ENCODE results near the gene GANAB.
"Not testable (repeated sequence)": the region's sequence is repeated elsewhere in the genome, so short reads cannot be mapped to it uniquely, and the experiment has no call there.

GANAB gene

GRCh38 chr11:62621027-62621566 is 25.3 kb downstream of the GANAB start:
- DNase-seq, result no peak

GRCh38 chr11:62616957-62617356 is 29.5 kb downstream of the GANAB start:
- not testable (repeated sequence) for DNase-seq

DNA sequence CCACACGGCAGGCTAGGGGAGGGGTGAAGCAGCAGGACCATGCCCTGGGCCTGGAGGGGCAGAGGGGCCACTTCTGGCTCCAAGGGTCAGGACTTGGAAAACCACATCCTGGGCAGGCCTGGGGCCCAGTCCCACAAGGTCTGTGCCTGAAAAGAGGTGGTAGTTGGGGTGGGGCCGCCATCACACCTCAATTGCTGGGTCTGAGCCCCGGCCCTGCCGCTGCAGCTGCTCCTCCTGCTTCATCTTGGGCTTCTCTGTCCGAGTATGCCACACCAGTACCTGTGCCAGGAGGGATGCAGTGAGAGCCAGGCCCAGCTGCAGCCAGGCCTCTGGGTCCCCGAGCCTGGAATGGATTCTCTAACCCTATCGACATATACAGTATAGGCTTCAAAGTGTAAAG is 30.9 kb downstream of the GANAB start:
- no peak for DNase-seq

DNA sequence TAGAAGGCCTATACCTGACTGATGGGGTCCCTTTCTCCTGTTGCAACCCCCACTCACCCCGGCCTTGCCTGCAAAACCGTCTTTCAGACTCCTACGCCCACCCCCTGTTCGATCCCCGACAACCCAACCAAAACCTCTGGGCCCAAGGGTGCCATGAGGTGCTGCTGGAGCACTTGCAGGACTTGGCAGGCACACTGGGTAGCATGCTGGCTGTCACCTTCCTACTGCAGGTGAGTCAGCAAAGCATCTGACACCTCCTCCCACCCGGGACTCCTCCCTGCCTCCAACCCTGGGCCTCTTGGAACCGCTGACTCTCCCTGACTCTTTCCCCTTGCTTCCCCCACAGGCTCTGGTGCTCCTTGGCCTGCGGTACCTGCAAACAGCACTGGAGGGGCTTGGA is 32.1 kb downstream of the GANAB start:
- peak; percentile 65 for DNase-seq

GRCh38 chr11:62613291-62613778 is 33.1 kb downstream of the GANAB start:
- no peak for DNase-seq

- peak; percentile 89 for DNase-seq
These were observed 33.8 kb downstream of the GANAB start, which contains the start of the genes EML3 and ROM1 for GRCh38 chr11:62612366-62613290. Gene EML3, minus strand, starts transcription at chr11:62612775. Its CDS starts 318 bp downstream, at chr11:62612457. Gene ROM1, plus strand, starts transcription at chr11:62613257. Its CDS starts 25 bp downstream, at chr11:62613282.

GRCh38 chr11:62611705-62612365 is 34.6 kb downstream of the GANAB start:
- peak; percentile 64 for DNase-seq

GRCh38 chr11:62610814-62611704 is 35.4 kb downstream of the GANAB start:
- DNase-seq, result no peak

GRCh38 chr11:62610403-62610802 is 36.0 kb downstream of the GANAB start:
- no peak for DNase-seq

- DNase-seq, result no peak
These were observed 37.6 kb downstream of the GANAB start for GRCh38 chr11:62608776-62609175.

DNA sequence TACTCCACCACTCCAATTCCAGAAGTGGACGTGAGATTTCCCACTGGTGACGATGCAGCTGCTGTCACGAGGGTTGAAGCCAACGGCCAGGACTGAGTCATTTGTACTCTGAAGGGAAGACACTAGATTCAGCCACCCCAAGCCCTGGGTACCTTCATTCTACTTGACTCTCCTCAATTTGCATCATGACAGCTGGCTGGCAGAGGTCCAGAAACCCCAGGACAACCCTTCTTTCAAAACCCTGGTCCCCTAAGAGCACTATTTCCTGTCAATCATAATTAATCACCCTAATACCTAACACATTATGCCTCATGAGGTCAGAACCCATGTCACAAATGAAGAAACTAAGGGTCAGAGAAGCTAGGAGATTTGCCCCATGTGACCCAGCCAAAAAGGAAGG is 38.7 kb downstream of the GANAB start:
- no peak for DNase-seq

- DNase-seq, result no peak
These were observed 40.5 kb downstream of the GANAB start for GRCh38 chr11:62605902-62606301.

DNA sequence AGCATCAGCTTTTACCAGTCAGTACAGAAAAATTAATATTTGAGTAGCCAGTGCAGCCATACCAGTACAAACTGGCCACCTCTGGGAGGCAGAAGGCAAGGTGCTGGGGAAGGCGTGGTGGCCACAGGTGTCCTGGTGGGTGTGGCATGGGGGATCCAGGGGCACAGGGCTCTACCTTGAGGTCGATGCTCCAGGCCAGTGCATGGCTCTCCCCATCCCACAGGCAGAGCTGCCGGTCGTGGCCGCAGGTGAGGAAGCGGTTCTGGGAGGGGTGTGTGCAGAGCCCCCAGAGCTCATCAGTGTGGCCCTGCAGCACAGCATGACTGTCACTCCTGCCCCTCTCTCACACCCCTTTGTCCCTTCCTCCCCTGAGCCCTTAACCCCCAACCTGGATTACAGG is 40.9 kb downstream of the GANAB start:
- no peak for DNase-seq

DNA sequence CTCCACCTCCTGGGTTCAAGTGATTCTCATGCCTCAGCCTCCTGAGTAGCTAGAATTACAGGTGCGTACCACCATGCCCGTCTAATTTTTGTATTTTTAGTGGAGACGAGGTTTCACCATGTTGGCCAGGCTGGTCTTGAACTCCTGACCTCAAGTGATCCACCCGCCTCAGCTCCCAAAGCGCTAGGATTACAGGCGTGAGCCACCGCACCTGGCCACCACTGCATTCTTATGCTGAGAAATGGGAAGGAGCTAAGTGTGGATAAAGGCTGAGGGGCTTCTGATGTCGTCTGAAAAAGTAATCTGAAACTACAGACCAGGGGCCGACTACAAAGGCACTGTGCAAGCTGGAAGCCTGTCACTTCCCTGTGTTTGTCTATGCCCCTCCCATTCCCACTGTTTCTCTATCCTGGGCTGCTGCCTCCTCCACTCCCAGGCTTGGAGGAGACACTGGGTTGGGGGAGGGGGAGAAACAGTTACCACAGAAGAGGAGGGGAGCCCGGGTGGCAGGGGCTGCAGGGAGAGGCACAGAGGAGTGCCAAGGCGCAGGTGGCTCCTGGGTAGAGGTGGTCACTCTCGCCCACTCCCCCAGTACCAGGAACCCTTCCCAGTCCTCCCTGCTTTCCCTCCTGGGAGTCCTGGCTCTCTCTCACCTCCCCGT is 41.8 kb downstream of the GANAB start:
- no peak for DNase-seq

- no peak for DNase-seq
These were observed 42.6 kb downstream of the GANAB start for GRCh38 chr11:62603776-62604299.

DNA sequence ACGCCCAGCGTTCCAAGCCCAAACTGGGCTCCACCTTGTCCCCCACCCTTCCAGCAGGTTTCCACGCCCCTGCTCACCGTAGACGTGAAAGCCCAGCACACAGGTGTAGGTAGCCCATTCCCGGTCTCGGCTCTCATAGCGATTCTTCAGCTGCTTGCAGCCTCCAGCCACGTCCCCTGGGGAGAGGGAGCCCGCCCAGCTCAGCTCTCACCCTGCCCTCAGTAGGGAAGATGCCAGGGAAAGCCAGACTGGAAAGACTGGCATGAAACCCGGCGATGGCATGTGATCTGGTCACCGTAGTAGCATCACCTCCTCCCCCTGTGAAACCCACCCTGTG is 43.4 kb downstream of the GANAB start:
- no peak for DNase-seq

DNA sequence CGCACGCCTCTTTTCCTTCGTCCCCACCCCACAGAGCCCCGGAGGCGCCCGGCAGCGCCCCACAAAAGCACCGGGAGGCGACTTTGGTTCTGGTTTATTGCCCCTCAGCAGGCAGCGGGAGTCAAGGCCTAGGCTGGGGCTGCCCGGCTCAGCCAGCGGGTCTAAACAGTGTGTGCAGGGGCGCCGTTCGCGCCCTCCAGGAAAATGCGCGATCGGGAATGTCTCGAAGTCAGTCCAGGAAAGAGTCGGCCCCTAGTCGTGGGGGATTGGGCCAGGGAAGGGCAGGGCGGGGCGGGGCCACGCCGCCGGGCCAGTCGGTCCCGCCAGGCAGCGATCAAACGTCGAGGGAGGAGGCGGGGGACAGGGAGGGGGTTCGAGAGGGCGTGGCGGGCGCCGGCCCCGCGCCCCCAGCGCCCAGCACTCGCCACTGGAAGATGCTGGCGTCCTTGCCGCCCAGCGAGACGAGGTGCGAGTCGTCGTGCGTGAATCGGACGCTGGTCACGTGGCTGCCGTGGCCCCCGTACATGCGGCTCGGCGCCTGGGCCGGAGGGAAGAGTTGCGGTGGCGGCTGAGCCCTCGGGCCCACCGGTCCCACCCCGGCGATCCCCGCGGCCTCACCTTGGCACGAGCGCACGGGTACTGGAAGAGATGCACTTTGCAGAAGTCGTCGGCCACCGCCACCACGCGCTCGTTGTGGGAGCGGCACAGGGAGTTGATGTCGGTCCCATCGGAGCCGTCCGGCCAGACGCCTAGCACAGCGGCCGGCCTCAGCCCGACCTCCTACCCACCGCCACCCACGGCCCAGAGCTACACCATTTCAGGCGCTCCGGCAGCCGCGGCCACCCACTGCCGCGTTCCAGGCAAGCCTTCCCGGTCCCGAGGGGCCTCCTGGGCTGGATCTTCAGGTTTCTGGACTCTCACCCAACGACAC is 44.0 kb downstream of the GANAB start:
- no peak for DNase-seq

- peak; percentile 100 for DNase-seq
These were observed 44.9 kb downstream of the GANAB start, which contains the start of gene MTA2 for GRCh38 chr11:62601372-62602140. Gene MTA2, minus strand, starts transcription at chr11:62601865. Its CDS starts 415 bp downstream, at chr11:62601450.

- DNase-seq, result peak; percentile 56
These were observed 45.4 kb downstream of the GANAB start for GRCh38 chr11:62601122-62601371.

Measured in activated naive CD4-positive, alpha-beta T cell treated with Interleukin-2 at 50 U/mL for 16 hours (primary cell).